A549 treated with AZD2906 at 1 μM for 4 hours (cell line): Measurements from ENCODE around the gene SMIM23. TPM values are rescaled to one million over a fixed set of nuclear protein-coding genes. Genes with fewer than 3 reads are reported as not detected.

Experiments used
- total RNA-seq: library from RNA; stranded (reverse); fragments of 200-300 nt; extraction: Qiagen RNA extraction; gene quantifications from 5 replicates; pipeline ENCODE4 v1.2.3, GENCODE V29; 2022

SMIM23 gene
- total RNA-seq, result not detected in 5 replicates

GRCh38 chr5:171785517-171785916, at the start of gene SMIM23:
SMIM23 (plus strand) TSS chr5:171785817; CDS start chr5:171785872, 55 bp downstream.

Other genes starting within 250 kb of the SMIM23 start
- 31.5 to 43.7 TPM (median 35.3 TPM) in 5 replicates for gene FBXW11, start 220.8 kb downstream of the SMIM23 start, total RNA-seq